Measurements from ENCODE around the gene IKZF1.

Gene IKZF1

DNA sequence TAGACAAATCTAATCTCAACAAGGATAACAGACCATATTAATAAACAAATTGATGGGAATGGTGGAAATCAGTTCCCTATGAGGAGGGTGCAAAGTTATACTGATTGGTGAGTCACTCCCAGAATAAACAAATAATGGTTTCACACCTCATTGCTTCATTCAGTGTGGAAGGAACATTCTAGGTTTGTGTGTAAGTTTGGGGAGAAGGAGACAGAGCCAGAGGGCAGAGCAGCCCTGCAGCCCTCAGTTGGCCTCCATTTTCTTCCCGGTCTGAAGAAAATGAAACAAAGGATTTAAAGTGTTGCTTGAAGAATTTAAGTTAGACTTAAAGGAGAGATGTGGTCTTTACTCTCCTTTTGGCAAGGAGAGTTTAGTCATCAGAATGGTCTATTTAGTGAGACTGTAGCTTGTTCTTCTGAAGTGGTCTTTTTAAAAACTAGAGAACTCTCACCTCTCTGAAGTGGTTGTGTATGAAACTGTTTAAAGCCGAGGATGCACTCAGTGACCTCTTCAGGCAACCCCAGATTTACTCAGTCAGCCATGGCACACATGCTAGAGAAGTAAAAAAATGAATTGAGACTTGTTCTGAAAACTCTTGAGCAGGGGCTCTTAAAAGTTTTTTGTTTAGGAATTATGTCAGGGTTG lies 27.2 kb downstream of the IKZF1 start:
- H3K4me3 ChIP-seq (replicated peaks; ENCODE audit: low read depth, low read length), result no peak overlapping the region
- no peak for DNase-seq (ENCODE audit: extremely low read depth, low read depth)
- TF ChIP-seq, protein P1, sequence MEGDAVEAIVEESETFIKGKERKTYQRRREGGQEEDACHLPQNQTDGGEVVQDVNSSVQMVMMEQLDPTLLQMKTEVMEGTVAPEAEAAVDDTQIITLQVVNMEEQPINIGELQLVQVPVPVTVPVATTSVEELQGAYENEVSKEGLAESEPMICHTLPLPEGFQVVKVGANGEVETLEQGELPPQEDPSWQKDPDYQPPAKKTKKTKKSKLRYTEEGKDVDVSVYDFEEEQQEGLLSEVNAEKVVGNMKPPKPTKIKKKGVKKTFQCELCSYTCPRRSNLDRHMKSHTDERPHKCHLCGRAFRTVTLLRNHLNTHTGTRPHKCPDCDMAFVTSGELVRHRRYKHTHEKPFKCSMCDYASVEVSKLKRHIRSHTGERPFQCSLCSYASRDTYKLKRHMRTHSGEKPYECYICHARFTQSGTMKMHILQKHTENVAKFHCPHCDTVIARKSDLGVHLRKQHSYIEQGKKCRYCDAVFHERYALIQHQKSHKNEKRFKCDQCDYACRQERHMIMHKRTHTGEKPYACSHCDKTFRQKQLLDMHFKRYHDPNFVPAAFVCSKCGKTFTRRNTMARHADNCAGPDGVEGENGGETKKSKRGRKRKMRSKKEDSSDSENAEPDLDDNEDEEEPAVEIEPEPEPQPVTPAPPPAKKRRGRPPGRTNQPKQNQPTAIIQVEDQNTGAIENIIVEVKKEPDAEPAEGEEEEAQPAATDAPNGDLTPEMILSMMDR (IDR thresholded peaks at IDR 0.05; ENCODE audit: low read depth, low read length, missing control alignments), result no peak

DNA sequence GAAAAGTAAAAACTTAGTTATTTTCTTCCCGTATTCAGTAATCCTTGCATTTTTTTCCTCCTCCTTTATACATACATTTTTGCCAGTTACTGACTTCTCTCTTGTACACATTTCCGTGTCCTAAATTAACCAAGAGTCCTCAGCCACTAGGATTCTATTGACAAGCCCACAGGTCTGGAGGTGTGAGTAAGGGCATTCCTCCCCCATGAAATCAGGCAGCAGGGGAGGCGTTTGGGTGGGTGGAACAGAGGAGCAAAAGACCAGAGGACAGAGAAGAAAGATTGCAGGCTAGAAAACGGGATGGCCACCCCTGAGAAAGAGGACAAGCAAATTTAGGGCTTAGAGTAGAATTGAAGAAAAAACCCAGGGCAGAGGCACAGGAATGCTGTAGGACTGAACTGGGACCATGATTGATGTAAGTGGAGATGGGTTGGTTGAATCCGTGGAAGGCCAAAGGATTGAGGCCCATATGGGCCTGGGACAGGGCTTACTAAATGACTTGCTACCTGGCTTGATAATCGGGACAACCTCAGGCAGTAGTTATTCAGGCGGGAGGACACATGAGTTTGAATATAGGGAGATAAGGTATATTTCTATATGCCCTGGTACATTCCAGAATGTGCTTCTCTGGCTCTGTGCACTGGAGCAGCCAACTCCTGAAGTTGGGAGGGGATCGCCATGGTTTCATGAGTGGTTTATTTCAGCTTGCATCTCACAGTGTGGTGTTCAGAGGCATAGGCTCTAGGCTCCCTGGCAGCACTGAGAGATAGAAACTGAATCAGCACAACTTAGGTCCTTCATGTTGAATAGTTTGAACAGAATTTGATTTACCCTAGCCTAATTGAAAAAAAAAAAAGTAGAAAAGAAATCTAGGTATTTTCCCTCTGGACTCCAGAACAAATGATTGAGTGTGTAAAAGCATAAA lies 28.0 kb downstream of the IKZF1 start:
- TF ChIP-seq, protein P1 (IDR thresholded peaks at IDR 0.05; ENCODE audit: low read depth, low read length, missing control alignments), result no peak
- no peak for DNase-seq (ENCODE audit: extremely low read depth, low read depth)
- H3K4me3 ChIP-seq (replicated peaks; ENCODE audit: low read depth, low read length), result no peak overlapping the region

DNA sequence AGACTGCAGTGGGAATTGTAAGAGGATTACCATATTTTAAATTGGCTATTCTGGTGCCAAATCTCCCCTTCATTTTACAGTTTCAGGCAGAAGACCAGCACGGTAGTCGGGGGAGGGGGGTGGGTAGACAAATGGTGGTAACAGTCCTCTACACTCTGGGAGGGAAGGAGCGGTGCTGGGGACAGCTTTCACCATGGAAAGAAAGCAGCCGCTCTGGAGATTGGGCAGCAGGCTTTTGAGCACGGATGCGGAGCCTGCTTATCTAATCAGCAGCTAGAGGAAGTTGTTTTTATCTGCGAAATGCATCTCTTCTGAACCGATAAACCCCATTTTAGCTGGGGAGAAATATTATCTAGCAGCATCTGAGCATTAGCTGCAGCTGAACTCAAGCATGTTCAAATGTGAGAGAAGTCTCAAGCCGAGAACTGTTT lies 28.7 kb downstream of the IKZF1 start:
- DNase-seq (ENCODE audit: extremely low read depth, low read depth), result no peak
- no peak overlapping the region for H3K4me3 ChIP-seq (replicated peaks; ENCODE audit: low read depth, low read length)
- TF ChIP-seq, protein P1 (IDR thresholded peaks at IDR 0.05; ENCODE audit: low read depth, low read length, missing control alignments), result no peak

DNA sequence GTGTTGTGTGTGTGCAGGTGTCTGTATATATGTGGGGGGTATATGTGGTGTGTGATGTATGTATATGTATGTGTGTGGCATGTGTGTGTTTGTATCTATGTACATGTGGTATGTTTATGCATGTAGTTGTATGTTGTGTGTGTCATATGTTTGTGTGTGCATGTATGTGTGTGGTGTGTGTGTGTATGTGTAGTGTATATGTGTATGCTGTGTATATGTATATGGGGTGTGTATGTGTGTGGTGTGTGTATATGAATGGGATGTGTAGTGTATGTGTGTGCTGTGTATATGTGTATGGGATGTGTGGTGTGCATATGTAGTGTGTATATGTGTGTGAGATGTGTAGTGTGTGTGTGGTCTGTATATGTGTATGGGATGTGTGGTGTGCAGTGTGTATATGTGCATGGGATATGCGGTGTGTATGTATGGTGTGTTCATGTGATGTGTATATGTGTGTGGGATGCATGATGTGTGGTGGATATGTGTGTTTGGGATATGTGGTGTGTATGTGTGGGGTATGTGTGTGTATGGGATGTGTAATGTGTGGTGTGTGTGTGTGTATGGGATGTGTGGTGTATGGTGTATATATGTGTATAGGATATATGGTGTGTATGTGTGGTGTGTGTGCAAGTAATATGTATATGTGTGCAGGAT lies 30.0 kb downstream of the IKZF1 start:
- TF ChIP-seq, protein P1 (IDR thresholded peaks at IDR 0.05; ENCODE audit: low read depth, low read length, missing control alignments), result no peak
- no peak overlapping the region for H3K4me3 ChIP-seq (replicated peaks; ENCODE audit: low read depth, low read length)
- DNase-seq (ENCODE audit: extremely low read depth, low read depth), result no peak

DNA sequence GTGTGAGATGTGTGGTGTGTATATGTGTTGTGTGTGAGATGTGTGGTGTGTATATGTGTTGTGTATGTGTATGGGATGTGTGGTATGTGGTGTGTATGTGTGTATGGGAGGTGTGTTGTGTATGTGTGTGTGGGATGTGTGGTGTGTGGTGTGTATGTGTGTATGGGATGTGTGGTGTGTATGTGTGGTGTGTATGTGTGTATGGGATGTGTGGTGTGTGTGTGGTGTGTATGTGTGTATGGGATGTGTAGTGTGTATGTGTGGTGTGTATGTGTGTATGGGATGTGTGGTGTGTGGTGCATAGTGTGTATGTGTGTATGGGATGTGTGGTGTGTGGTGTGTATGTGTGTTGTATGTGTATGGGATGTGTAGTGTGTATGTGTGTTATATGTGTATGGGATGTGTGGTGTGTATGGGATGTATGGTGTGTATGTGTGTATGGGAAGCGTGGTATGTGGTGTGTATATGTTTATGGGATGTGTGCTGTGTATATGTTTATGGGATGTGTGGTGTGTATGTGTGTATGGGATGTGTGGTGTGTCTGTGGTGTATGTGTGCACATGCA lies 30.8 kb downstream of the IKZF1 start:
- no peak for DNase-seq (ENCODE audit: extremely low read depth, low read depth)
- TF ChIP-seq, protein P1 (IDR thresholded peaks at IDR 0.05; ENCODE audit: low read depth, low read length, missing control alignments), result no peak
- no peak overlapping the region for H3K4me3 ChIP-seq (replicated peaks; ENCODE audit: low read depth, low read length)
